HG03039 (cell line): ENCODE results near the gene RAB11FIP3.

Experiments
- ATAC-seq: cut with Tn5 transposase; IDR thresholded peaks from one replicate; pipeline ENCODE4 v1.9.1; 2021; ENCODE audit warnings: mild to moderate bottlenecking, moderate library complexity; ENCODE audit not compliant: unreplicated experiment

Gene RAB11FIP3

GRCh38 chr16:424033-424622 is 1.3 kb upstream of the RAB11FIP3 start:
- ATAC-seq = no peak

- peak; percentile 16 for ATAC-seq
Observed at GRCh38 chr16:424623-425081, 797 bp upstream of the RAB11FIP3 start.

DNA sequence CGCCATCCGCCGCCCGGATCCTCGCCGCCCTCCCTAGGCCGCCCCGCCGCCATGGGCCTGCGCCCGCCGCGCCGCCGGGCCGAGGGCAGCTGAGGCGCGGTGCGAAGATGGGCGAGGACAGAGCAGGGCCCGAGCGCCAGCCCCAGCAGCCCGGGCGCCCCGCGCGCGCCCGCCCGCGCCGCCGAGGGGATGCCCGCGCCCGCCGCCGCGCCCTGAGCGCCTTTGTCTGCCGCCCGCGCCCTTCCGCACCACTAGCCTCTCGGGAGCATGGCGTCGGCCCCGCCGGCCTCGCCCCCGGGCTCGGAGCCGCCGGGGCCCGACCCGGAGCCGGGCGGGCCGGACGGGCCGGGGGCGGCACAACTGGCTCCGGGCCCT is 278 bp downstream of the RAB11FIP3 start:
- peak; percentile 30 for ATAC-seq

GRCh38 chr16:426115-426905 is 861 bp downstream of the RAB11FIP3 start:
- ATAC-seq = no peak

DNA sequence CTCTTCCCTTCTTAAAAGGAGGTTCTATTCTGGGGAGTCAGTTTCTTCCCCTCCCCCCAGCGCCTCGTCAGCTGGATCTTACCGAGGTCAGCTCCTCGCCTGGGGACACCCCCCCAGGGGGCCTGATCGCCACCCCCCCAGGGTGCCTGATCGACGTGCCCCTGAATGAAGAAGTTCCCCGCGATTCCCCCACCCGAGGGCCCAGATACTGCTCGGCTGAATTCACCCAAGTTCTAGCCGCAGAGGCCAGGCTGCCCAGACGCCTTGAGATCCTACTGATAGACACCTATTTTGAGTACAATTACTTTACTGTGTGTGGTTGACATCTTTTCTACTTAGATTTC is 1.4 kb downstream of the RAB11FIP3 start:
- ATAC-seq = no peak

DNA sequence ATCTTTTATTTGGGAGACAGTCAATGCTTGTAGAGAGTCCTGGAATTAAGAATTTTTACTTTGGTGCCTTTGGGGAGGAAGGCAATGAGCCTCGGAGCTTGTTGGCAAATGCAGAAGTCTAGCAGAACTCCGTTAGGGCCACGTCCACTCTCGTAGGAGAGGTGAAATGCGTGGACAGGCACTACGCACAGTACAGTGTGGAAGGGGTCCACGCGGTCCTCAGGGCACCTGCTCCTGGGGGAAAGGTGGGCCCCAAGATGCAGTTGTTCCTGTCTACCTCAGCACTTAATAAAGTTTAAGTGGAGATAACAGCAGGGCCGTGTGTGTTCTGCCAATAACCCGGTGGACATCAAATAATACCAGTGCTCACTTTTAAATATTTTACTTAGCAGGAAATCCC is 1.8 kb downstream of the RAB11FIP3 start:
- no peak for ATAC-seq

- ATAC-seq = no peak
Observed at GRCh38 chr16:430904-431303, 5.5 kb downstream of the RAB11FIP3 start.

- ATAC-seq = no peak
Observed at GRCh38 chr16:440627-441026, 15.2 kb downstream of the RAB11FIP3 start.

DNA sequence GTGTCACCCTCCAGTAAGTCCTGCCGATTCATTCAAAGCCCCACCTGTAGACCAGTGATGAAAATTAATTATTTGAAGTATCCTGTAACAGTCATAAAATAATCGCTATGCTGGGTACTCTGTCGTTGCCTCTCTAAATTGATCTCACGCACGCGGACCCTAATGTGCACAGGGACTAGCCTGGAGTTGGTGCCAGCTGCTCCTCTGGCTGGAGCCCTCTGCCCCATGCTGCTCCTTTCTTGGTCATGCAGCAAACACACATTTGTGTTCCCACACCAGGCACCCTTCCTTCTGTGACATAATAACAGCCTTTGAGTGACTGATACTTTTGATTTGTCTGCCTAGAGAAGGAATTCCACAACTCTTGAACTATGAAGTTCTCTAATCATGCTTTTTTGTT is 16.0 kb downstream of the RAB11FIP3 start:
- no peak for ATAC-seq

- no peak for ATAC-seq
Observed at GRCh38 chr16:442976-443375, 17.5 kb downstream of the RAB11FIP3 start.

- ATAC-seq = no peak
Observed at GRCh38 chr16:444027-444426, 18.6 kb downstream of the RAB11FIP3 start.

DNA sequence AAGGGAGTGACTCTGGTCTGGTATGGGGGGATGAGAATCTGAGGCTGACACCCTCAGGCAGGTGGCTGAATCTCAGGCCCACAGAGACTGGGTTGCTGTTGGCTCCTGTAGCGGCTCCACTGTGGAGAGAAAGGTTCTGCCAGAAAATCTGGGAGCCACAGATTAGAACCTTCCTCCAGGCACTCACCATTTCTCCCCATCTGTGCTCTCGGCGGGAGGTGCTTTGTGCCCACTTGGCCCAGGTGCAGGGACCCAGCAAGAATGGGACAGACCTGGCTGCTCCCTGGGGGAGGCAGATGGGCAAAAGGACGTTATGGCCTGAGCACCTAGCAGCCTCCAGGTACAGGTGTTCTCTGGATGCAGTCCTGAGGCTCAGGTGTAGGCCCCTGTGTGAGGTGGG is 20.1 kb downstream of the RAB11FIP3 start:
- no peak for ATAC-seq

DNA sequence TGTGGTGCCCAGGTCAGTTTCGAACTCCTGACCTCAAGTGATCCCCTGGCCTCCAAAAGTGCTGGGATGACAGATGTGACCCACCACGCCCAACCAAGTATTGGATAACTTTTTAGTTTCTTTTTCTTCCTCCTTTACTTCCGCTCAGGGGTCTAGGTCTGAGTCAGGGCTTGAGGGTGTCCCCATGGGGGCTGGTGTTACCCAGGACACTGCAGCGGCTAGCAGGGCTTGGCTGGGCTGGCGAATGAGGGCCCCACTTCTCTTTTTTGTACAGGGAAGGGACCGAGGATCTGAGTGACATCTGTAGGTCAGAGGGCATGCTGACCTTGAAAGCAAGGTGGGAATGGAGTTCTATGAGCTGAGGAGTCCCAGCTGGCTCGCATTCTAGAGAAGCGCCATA is 24.9 kb downstream of the RAB11FIP3 start:
- ATAC-seq = no peak

- no peak for ATAC-seq
Observed at GRCh38 chr16:450785-451512, 25.5 kb downstream of the RAB11FIP3 start.

DNA sequence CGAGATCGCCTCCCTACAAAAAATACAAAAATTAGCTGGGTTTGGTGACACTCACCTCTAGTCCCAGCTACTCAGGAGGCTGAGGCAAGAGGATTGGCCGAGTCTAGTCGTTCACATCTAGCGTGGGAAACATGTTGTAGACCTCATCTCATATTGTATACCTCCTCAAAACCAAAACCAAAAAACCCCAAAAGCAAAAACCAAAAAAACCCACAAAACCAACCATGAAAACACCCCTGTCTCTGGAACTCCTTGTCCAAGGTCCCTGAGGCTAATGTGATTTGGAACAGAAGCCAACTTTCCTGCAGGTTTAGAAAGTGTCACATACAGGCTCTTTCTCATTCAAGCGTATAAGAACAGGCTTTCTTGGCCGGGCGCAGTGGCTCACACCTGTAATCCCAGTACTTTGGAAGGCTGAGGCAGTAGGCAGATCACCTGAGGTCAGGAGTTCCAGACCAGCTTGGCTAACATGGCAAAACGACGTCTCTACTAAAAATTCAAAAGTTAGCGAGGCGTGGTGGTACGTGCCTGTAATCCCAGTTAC is 29.0 kb downstream of the RAB11FIP3 start:
- no peak for ATAC-seq

DNA sequence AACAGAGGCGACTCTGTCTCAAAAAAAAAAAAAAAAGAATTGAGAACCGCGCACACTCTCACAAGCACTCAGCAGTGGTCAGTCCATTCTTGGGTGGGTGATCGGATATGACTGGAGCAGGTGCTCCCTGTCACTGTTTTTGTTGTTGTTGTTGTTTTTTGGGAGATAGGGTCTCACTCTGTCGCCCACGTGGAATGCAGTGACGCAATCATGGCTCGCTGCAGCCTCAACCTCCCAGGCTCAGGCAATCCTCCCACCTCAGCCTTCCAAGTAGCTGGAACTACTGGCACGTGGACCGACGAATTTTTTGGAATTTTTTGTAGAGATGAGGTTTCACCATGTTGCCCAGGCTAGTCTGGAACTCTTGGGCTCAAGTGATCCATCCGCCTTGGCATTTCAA is 30.0 kb downstream of the RAB11FIP3 start:
- ATAC-seq = no peak

DNA sequence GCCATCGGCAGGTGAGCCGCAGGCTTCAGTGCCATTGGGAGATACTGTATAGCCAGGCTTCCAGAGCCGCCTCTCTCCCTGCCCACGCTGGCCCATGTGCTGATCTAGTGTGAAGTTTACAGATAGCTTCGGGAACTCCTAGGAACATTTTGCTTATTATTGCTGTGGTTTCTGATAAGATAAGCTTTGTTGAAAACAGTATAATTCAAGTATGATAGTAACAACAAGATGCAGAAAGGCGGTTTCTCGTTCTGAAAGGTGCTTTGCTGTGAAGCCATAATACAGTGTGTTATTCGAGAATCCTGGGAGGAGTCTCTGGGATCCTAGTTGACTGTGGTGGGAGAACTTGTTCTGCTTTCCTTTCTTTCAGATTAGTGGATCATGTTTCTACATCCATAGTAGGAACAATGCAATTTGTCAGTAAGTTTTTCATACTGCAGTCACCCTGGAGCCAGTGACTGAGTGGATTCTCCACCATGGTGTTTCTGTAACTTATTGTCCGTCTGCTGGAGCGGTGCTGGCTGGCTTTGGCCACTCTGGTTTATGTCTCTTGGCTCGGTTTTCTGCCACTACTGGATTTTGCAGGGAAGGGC is 31.5 kb downstream of the RAB11FIP3 start:
- ATAC-seq = no peak

GRCh38 chr16:457732-458400 is 32.4 kb downstream of the RAB11FIP3 start:
- no peak for ATAC-seq

GRCh38 chr16:459761-460160 is 34.3 kb downstream of the RAB11FIP3 start:
- ATAC-seq = no peak

DNA sequence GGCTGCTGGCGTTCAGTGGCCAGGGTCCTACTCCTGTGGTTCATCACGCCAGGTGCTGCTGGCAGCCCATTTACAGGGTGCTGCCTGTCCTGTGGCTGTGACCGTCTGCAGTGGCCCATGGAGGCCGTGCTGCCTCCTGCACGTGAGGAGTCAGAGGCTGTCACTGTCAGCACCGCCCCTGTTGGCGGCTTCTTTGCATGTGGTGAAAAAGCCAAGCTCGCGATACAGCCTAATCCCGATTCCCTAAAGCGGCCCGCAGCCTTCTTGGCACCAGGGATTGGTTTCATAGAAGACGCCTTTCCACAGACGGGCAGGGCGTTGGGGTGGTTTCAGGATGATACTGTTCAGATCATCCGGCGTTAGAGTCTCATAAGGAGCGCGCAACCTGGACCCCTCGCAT is 35.3 kb downstream of the RAB11FIP3 start:
- ATAC-seq = no peak

GRCh38 chr16:463071-463470 is 37.6 kb downstream of the RAB11FIP3 start:
- ATAC-seq = no peak
